ENCODE data around the gene TUBD1.

- TF ChIP-seq, protein P1, sequence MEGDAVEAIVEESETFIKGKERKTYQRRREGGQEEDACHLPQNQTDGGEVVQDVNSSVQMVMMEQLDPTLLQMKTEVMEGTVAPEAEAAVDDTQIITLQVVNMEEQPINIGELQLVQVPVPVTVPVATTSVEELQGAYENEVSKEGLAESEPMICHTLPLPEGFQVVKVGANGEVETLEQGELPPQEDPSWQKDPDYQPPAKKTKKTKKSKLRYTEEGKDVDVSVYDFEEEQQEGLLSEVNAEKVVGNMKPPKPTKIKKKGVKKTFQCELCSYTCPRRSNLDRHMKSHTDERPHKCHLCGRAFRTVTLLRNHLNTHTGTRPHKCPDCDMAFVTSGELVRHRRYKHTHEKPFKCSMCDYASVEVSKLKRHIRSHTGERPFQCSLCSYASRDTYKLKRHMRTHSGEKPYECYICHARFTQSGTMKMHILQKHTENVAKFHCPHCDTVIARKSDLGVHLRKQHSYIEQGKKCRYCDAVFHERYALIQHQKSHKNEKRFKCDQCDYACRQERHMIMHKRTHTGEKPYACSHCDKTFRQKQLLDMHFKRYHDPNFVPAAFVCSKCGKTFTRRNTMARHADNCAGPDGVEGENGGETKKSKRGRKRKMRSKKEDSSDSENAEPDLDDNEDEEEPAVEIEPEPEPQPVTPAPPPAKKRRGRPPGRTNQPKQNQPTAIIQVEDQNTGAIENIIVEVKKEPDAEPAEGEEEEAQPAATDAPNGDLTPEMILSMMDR (IDR thresholded peaks at IDR 0.05), result no peak
- TF ChIP-seq POLR2A (IDR thresholded peaks at IDR 0.05), result no peak
Observed at GRCh38 chr17:59907467-59907866, 14.7 kb upstream of the TUBD1 start.

Measured in body of pancreas (tissue), 4 donors.